Raji (cell line): ENCODE measurements around the gene CISD3.

Source experiments
- POLR2A ChIP-seq: IDR thresholded peaks from 2 replicates; pipeline ENCODE4 v1.6.1; 2011; ENCODE audit warnings: low read depth, low read length, control low read depth; ENCODE audit not compliant: insufficient read depth

Gene CISD3

GRCh38 chr17:38729886-38730525 is at the start of gene CISD3:
Gene CISD3, plus strand, starts transcription at chr17:38730341. Its CDS starts 18 bp downstream, at chr17:38730359.
- peak; percentile 54 for TF ChIP-seq POLR2A

GRCh38 chr17:38681096-38681495 is 49.0 kb upstream of the CISD3 start:
- no peak for TF ChIP-seq POLR2A

- no peak for TF ChIP-seq POLR2A
These were observed 44.6 kb upstream of the CISD3 start for GRCh38 chr17:38685491-38685890.

- no peak for TF ChIP-seq POLR2A
These were observed 42.9 kb upstream of the CISD3 start for GRCh38 chr17:38687286-38687685.

GRCh38 chr17:38690386-38690785 is 39.8 kb upstream of the CISD3 start:
- TF ChIP-seq POLR2A: no peak

- TF ChIP-seq POLR2A: no peak
These were observed 39.0 kb upstream of the CISD3 start for GRCh38 chr17:38691154-38691553.

- TF ChIP-seq POLR2A: no peak
These were observed 36.3 kb upstream of the CISD3 start for GRCh38 chr17:38693700-38694329.

- TF ChIP-seq POLR2A: no peak
These were observed 32.9 kb upstream of the CISD3 start for GRCh38 chr17:38697061-38697820.

GRCh38 chr17:38698760-38699159 is 31.4 kb upstream of the CISD3 start:
- TF ChIP-seq POLR2A: no peak

- TF ChIP-seq POLR2A: peak; percentile 31; the same call in 1 of the 2 replicates
These were observed 28.5 kb upstream of the CISD3 start for GRCh38 chr17:38701504-38702165.

GRCh38 chr17:38702166-38702915 is 27.8 kb upstream of the CISD3 start:
- TF ChIP-seq POLR2A: peak; percentile 82

- no peak; the same call in 1 of the 2 replicates for TF ChIP-seq POLR2A
These were observed 27.0 kb upstream of the CISD3 start for GRCh38 chr17:38702916-38703741.

GRCh38 chr17:38703742-38704605 is 26.2 kb upstream of the CISD3 start:
- TF ChIP-seq POLR2A: 0 out of 2 replicates have a peak, but pooled peaks have one; percentile 41
